A673 (cell line): ENCODE results near the gene GALNT14.

Experiments used
- CTCF ChIP-seq: fragments of 300-800, 200-600 bp; sonication (generic); conservative IDR thresholded peaks from 2 replicates; pipeline ENCODE4 v1.5.1; 2017; ENCODE audit warnings: low read depth, mild to moderate bottlenecking, antibody characterized with exemption, low read length, moderate library complexity, mixed read lengths
- EZH2 ChIP-seq: fragments of 200-600 bp; sonication (generic); IDR thresholded peaks from 2 replicates; pipeline ENCODE4 v1.6.1; 2017; ENCODE audit warnings: borderline replicate concordance, low read depth, mild to moderate bottlenecking, mixed read lengths, antibody characterized with exemption, low read length; ENCODE audit not compliant: poor library complexity, severe bottlenecking

GRCh38 chr2:31132786-31133185, 5.5 kb downstream of the GALNT14 start:
- TF ChIP-seq CTCF: no peak
- TF ChIP-seq EZH2: no peak
